HUES64 (cell line): ENCODE measurements around the gene TIE1.

Experiments
- H3K27ac ChIP-seq: 2 replicates; pipeline ENCODE4 v1.7.0; 2013; ENCODE audit warnings: low read depth, low read length, inconsistent platforms
- H3K27me3 ChIP-seq: 2 replicates; pipeline ENCODE4 v1.6.1; 2013; ENCODE audit warnings: mild to moderate bottlenecking, low read length; ENCODE audit not compliant: insufficient read depth
- H3K36me3 ChIP-seq: 2 replicates; pipeline ENCODE4 v1.6.1; 2013; ENCODE audit warnings: mild to moderate bottlenecking, low read length; ENCODE audit not compliant: insufficient read depth
- H3K4me1 ChIP-seq: 2 replicates; pipeline ENCODE4 v1.6.1; 2013; ENCODE audit warnings: mild to moderate bottlenecking, low read length, moderate library complexity; ENCODE audit not compliant: insufficient read depth
- H3K4me3 ChIP-seq: 2 replicates; pipeline ENCODE4 v1.5.1; 2013; ENCODE audit warnings: mild to moderate bottlenecking, low read length, moderate library complexity
- H3K9ac ChIP-seq: 2 replicates; pipeline ENCODE4 v1.6.1; 2013; ENCODE audit warnings: mild to moderate bottlenecking, low read depth, low read length
- H3K9me3 ChIP-seq: 2 replicates; pipeline ENCODE4 v1.6.1; 2013; ENCODE audit warnings: low read depth, low read length; ENCODE audit not compliant: insufficient read depth
- WGBS: fragments of 150-250, 120-280 bp; methylation state at CpG from one replicate; pipeline ENCODE4 v1.1.7; 2013; ENCODE audit warnings: missing lambda C conversion rate; 5-methylcytosine and 5-hydroxymethylcytosine counted together

Gene TIE1

DNA sequence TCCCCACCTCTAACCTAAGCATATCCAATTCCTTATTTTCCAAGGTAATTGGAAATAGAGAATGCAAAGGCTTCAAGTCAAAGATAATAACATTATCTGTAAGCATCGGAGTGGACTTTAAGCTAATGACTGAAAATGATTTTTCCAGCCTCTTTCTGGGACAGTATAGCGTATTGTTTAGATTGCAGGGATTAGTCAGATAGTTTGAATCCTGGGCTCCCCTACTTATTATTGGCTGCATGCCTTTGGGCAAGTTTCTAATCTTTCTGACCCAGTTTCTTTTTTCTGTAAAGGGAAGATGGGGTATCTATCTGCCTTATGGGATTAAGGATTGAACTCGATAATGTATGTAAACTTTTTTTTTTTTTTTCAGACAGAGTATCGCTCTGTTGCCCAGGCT, 56.5 kb downstream of the TIE1 start:
- H3K4me3 ChIP-seq = no peak overlapping the region
- no peaks in the 10 kb centered on the region for H3K27me3 ChIP-seq
- peaks cover 9% of the 10 kb centered on the region; the same call in 1 of the 2 replicates for H3K4me1 ChIP-seq
- peaks cover 28% of the 10 kb centered on the region for H3K36me3 ChIP-seq
- H3K9ac ChIP-seq = no peak overlapping the region
- no peak overlapping the region for H3K27ac ChIP-seq
- no peaks in the 10 kb centered on the region for H3K9me3 ChIP-seq
- WGBS = 93% methylated on average over 4 of the region's 4 CpGs

- H3K27ac ChIP-seq = peak overlapping the region; percentile 94
- peak overlapping the region; percentile 91 for H3K4me3 ChIP-seq
- peak overlapping the region; percentile 96 for H3K9ac ChIP-seq
- H3K9me3 ChIP-seq = no peaks in the 10 kb centered on the region
- under 1% methylated on average over 33 of the region's 33 CpGs for WGBS
- peaks cover 36% of the 10 kb centered on the region for H3K36me3 ChIP-seq
- peaks cover 9% of the 10 kb centered on the region; the same call in 1 of the 2 replicates for H3K4me1 ChIP-seq
- H3K27me3 ChIP-seq = no peaks in the 10 kb centered on the region
Measured at GRCh38 chr1:43358121-43358745, 57.5 kb downstream of the TIE1 start.

GRCh38 chr1:43358746-43359693, 58.2 kb downstream of the TIE1 start, which contains the start of gene CDC20:
Gene CDC20 (plus strand): TSS chr1:43358981. CDS start chr1:43359216, 235 bp downstream.
- Histone ChIP-seq H3K9me3 (no peaks in the 10 kb centered on the region), H3K36me3 (peaks cover 44% of the 10 kb centered on the region), H3K27ac (peak within 1 kb of the TSS; percentile 94), H3K27me3 (no peaks in the 10 kb centered on the region), H3K9ac (peak within 1 kb of the TSS; percentile 96), H3K4me3 (peak within 1 kb of the TSS; percentile 91), H3K4me1 (peaks cover 9% of the 10 kb centered on the region; the same call in 1 of the 2 replicates)
- WGBS = 1% methylated on average over 59 of the region's 59 CpGs

- no peaks in the 10 kb centered on the region for H3K9me3 ChIP-seq
- peak overlapping the region; percentile 88 for H3K9ac ChIP-seq
- H3K27me3 ChIP-seq = no peaks in the 10 kb centered on the region
- peaks cover 51% of the 10 kb centered on the region for H3K36me3 ChIP-seq
- 59% methylated on average over 11 of the region's 11 CpGs for WGBS
- peaks cover 9% of the 10 kb centered on the region; the same call in 1 of the 2 replicates for H3K4me1 ChIP-seq
- H3K27ac ChIP-seq = no peak overlapping the region
- peak overlapping the region; percentile 91 for H3K4me3 ChIP-seq
Measured at GRCh38 chr1:43359696-43360095, 58.9 kb downstream of the TIE1 start.

GRCh38 chr1:43360616-43361015, 59.8 kb downstream of the TIE1 start:
- Histone ChIP-seq H3K4me1 (peaks cover 13% of the 10 kb centered on the region; the same call in 1 of the 2 replicates), H3K9ac (no peak overlapping the region), H3K9me3 (no peaks in the 10 kb centered on the region), H3K27me3 (no peaks in the 10 kb centered on the region), H3K27ac (no peak overlapping the region), H3K4me3 (peak overlapping the region; percentile 91), H3K36me3 (peaks cover 58% of the 10 kb centered on the region)
- 95% methylated on average over 4 of the region's 4 CpGs for WGBS

DNA sequence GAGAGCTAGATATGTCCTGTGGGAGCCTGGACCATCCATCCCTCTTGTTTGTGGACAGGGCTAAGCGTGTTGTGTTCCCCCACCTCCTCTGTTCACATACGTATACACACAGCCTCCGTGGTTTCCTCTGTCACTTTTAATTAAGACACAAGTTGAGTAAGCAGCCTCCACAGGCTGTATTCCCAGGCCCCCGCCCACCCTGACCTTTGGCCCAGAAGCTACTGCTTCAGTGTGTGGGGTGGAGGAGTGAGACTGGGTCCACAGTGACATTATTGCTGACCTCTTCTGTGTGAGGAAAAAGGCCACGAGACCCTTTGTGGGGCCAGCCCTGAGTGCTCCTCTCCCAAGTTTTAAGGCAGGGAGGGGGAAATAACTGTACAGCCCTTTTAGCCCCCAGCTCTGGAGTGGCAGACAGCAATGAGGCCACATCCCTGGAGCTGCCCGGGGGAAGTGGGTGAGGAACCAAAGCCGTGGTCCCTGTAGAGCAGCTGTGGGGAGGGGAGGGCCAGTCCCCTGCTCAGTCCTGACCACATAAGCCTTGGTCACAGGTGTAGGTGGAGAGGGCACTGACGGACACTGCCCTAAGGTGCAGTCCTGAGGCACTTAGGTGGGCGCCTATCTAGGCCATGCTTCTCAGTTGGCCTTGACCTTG, 62.6 kb downstream of the TIE1 start:
- H3K27ac ChIP-seq = no peak overlapping the region
- 89% methylated on average over 9 of the region's 9 CpGs for WGBS
- no peaks in the 10 kb centered on the region for H3K9me3 ChIP-seq
- peaks cover 58% of the 10 kb centered on the region for H3K36me3 ChIP-seq
- H3K9ac ChIP-seq = no peak overlapping the region
- no peak overlapping the region for H3K4me3 ChIP-seq
- H3K4me1 ChIP-seq = peaks cover 18% of the 10 kb centered on the region
- no peaks in the 10 kb centered on the region for H3K27me3 ChIP-seq

- WGBS = 87% methylated on average over 5 of the region's 5 CpGs
- no peak overlapping the region for H3K4me3 ChIP-seq
- no peak overlapping the region for H3K9ac ChIP-seq
- no peaks in the 10 kb centered on the region for H3K27me3 ChIP-seq
- no peaks in the 10 kb centered on the region for H3K9me3 ChIP-seq
- peaks cover 24% of the 10 kb centered on the region for H3K4me1 ChIP-seq
- no peak overlapping the region for H3K27ac ChIP-seq
- H3K36me3 ChIP-seq = peaks cover 58% of the 10 kb centered on the region
Measured at GRCh38 chr1:43363935-43364525, 63.2 kb downstream of the TIE1 start.

- H3K27ac ChIP-seq = no peak overlapping the region
- no peaks in the 10 kb centered on the region for H3K9me3 ChIP-seq
- H3K4me3 ChIP-seq = peak overlapping the region; percentile 92
- 84% methylated on average over 2 of the region's 2 CpGs for WGBS
- peaks cover 46% of the 10 kb centered on the region for H3K36me3 ChIP-seq
- peaks cover 15% of the 10 kb centered on the region for H3K4me1 ChIP-seq
- H3K27me3 ChIP-seq = no peaks in the 10 kb centered on the region
- H3K9ac ChIP-seq = no peak overlapping the region
Measured at GRCh38 chr1:43365678-43366077, 64.9 kb downstream of the TIE1 start.

DNA sequence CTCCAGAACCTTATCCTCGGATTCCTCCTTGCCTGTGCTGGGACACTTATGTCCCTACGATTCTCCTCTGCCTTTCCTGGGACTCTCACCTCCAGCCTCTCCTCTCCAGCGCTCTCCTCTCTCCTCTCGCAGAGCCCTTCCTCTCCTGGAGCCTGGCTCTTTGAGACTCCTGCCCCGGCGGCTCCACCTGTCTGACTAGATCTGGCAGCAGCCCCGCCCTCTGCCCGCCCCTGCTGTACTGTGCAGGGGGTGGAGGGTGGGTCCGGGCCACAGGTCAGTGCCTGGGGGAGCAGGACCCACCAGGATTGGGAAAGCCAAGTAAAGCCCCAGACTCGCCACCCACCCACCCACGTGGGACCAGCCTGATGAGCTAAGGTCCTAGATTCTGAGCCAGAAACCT, 65.4 kb downstream of the TIE1 start:
- no peak overlapping the region for H3K27ac ChIP-seq
- peaks cover 41% of the 10 kb centered on the region for H3K36me3 ChIP-seq
- no peak overlapping the region for H3K9ac ChIP-seq
- peak overlapping the region; percentile 92 for H3K4me3 ChIP-seq
- WGBS = 35% methylated on average over 11 of the region's 11 CpGs
- peaks cover 15% of the 10 kb centered on the region for H3K4me1 ChIP-seq
- no peaks in the 10 kb centered on the region for H3K9me3 ChIP-seq
- H3K27me3 ChIP-seq = no peaks in the 10 kb centered on the region

GRCh38 chr1:43366601-43367025, 65.8 kb downstream of the TIE1 start:
- H3K9me3 ChIP-seq = no peaks in the 10 kb centered on the region
- peaks cover 37% of the 10 kb centered on the region for H3K36me3 ChIP-seq
- H3K4me3 ChIP-seq = peak overlapping the region; percentile 92
- peaks cover 15% of the 10 kb centered on the region for H3K4me1 ChIP-seq
- 0 out of 2 replicates have a peak overlapping the region, but pooled peaks have one; percentile 77 for H3K9ac ChIP-seq
- no peaks in the 10 kb centered on the region for H3K27me3 ChIP-seq
- 24% methylated on average over 4 of the region's 5 CpGs for WGBS
- no peak overlapping the region for H3K27ac ChIP-seq
